Hematopoietic multipotent progenitor cell (in vitro differentiated cells): ENCODE data around the gene SYNDIG1. TPM values are rescaled to one million over a fixed set of nuclear protein-coding genes. Genes with fewer than 3 reads are reported as not detected.

Experiments
- DNase-seq, 3 donors: peaks; one replicate each; pipeline ENCODE4 v3.0.0-alpha.2; 2011 to 2015; ENCODE audit warnings: low read depth in 2 of 3, low spot score in 2 of 3
- total RNA-seq: library from RNA; depleted of rRNA; stranded (reverse); fragments of >200 nt; gene quantifications from one replicate; pipeline ENCODE4 v1.2.3, GENCODE V29; 2012

Gene SYNDIG1
- total RNA-seq, 1 donor, result under 0.01 TPM

DNA sequence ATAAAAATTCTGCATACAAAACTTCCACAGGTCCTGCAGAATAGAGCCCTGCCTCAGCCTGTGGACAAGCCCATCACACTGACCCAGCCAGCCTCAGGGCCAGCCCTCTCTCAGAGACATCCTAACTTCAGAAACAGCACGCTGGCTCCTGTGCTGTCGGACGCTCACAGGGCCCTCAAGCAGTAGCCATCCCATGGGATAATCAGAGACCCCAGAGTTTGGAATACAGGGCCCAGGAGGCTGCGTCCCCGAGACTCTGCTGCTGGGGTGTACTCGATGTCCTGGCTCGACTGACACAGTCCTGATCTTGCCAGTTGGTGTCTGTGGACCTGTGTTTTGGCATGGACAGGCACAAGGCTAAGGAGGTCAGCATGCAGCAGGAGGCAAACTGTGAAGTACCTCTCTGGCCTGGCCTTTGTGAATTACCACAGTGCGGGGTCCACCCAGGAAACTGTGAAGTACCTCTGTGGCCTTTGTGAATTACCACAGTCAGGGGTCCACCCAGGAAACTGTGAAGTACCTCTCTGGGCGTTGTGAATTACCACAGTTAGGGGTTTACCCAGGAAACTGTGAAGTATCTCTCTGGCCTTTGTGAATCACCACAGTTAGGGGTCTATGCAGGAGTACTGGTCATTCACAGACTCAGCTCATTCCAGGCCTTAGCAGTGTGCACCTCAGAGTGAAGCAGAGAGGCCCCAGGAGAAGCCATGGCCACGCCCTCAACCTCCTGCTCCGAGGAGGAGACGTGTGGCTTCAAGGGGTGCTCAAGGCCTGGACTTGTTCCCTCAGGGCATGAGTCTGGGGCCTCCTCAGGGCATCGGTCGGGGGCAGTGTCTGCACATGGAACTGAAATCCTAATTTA, 212.4 kb downstream of the SYNDIG1 start:
- no peak for DNase-seq

DNA sequence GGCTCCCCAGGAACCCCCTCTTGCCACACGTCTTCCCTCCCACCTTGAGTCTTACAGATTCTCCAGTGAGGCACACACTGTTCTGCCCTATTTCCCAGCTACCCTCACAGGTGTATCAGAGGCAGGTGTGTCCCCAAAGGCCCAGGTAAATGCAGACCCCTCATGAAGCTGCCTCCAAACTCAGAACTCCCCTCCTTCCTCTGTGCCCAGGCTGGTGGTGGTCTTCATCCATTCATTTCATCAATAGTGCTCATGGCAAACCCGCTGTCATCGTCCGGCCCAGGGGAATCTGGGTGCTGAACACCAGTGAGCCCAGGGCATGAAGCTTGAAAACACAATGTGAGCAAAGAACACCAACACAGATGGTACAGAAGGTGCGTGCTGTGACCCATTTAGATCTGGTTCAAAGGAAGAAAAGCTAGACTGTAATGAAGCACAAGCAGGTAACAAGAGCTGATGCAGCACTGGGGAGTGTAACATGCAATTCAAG, 213.1 kb downstream of the SYNDIG1 start:
- no peak for DNase-seq

DNA sequence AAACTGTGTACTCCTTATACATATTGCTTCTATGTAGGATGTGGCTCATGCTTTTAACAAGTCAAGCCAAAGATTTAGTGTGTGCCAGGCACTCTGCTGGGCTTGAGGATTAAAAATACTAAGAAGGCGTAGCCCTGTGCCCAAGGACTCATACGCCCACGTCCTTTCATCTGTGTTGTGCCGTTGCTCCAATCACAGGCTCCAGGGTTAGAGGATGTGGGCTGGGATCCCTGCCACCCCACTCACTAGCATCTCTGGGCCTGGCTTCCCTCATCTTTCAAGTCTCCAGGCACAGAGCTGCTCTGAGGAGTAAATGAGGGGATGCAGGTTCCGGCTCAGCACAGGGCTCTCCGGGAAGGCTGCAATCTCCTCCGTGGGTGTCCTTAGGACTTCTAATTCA, 214.2 kb downstream of the SYNDIG1 start:
- no peak for DNase-seq

DNA sequence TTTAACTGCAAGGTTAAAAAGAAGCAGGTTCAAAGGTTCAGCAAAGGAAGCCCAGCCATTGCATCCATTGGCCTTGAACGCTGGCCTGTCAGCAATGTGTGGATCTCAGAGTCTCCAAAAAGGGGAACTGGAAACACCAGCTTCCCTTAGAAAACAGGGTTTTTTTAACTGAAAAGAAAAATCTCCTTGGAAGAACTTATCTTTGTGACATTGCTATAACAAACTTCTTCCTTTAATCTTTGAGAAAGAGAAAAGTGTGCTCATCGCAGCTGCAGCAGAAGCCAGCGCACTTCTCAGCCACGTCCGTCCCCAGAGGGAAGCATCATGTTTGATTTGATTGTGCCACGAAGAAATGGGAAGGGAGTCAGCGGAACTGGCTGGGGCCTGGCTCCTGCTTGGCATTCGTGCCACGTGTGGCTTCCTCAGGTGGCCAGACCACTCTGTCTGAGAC, 215.0 kb downstream of the SYNDIG1 start:
- peak in 2 of 3 donors; percentile 53 to 89 for DNase-seq

DNA sequence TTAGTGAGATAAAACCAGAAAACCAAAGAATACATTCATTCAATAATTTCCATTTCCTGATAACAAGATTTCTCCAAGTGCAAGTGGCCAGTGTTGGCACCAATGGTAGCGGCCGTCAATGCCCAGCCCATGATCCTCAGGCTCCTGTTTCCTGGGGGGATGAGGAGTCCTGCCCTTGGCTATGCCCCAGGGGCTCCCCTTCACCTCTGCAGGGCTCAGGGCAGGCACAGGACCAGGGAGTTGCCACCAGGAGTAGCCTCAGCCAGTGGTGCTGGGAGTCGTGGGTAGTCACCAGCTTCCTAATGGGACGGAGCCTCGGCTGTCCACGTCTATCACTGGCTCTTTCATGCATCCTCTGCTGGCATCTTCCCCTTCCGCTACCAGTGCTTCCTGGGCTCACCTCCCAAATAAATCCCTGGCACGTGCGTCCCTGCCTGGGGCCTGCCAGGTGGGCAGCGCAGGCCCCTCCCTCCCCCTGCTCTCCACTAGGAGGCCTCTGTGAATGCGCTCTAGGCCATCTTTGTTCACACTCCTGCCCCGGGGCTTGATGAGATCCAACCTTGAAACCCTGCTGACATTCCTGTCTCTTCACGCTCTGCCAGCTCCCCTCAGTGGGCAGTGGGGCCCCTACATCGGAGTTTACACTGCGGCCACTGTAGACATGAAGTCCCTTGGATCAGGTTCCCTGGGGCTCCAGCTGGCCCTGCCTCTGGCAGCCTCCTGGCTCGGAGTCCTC, 215.7 kb downstream of the SYNDIG1 start:
- no peak for DNase-seq

DNA sequence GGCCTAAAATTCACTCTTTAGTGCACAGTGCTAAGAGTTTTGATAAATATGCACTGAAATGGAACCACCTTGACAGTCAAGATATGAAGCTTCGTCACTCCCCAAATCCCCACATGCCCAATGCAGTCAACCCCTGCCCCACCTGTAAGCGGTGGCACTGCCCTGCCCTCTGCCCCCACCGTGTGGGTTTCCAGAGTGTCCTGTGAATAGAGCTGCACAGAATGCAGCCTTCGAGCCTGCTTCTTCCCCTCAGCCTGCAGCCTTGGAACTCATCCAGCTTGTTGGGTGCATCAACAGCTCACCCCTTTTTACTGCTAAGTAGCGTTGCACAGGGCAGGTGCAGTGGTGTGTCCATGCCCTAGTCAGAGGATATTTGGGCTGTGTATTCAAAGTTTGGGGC, 216.3 kb downstream of the SYNDIG1 start:
- DNase-seq, result no peak

DNA sequence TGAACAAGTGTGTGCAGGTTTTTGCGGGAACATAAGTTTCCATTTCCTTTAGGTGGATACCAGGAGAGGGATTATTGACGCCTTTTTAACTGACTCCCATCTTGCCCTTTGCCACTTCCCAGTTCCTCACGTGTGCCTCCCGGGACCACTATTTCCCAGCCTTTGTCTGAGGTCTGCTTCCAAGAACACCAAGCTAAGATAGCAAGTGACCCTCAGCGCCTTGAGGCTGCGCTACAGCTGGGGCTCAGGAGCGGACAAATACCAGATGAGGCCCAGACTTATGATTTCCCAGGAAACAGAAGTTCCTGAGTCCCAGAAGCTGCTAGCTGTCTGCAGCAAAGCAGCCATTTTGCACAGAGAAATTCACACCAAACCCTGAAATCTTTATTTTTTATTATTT, 216.7 kb downstream of the SYNDIG1 start:
- DNase-seq, result no peak

DNA sequence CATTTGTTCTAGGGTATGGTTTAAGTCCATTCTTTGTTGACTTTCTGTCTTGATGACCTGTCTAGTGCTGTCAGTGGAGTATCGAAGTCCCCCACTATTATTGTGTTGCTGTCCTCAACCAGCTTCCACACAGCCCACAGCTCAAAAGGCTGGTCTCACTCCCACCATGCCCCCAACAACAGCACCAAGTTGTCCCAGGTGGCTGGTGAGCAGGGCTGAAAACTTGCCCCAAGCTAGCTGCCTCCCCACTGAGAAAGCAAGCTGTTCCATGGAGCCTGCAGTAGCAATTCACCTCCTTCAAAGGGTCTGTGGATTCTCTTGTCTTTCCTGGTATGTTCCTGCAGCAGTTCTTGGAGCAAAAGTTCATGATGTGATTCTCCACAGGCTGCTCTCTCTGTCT, 221.0 kb downstream of the SYNDIG1 start:
- no peak for DNase-seq

DNA sequence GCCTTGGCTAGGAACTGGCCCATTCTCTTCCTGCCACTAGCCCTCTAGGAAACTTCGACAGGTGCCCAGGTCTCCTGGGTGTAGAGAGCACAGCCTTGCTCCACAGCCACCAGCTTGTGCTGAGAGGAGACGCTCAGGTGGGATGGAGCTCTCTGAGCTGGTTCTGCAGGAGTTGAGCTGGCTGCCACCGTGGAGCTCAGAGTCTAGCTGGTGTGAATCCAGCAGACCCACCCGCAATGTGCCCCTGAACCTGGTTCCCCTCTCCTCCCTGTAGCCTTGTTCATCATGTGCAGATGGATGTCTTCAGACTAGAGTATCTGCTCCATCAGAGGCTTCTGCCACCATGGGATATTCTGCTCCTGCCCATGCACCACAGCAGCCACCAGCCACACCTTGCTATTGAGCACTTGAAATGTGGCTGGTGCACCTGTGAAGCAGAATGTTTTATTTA, 222.5 kb downstream of the SYNDIG1 start:
- DNase-seq, result no peak

DNA sequence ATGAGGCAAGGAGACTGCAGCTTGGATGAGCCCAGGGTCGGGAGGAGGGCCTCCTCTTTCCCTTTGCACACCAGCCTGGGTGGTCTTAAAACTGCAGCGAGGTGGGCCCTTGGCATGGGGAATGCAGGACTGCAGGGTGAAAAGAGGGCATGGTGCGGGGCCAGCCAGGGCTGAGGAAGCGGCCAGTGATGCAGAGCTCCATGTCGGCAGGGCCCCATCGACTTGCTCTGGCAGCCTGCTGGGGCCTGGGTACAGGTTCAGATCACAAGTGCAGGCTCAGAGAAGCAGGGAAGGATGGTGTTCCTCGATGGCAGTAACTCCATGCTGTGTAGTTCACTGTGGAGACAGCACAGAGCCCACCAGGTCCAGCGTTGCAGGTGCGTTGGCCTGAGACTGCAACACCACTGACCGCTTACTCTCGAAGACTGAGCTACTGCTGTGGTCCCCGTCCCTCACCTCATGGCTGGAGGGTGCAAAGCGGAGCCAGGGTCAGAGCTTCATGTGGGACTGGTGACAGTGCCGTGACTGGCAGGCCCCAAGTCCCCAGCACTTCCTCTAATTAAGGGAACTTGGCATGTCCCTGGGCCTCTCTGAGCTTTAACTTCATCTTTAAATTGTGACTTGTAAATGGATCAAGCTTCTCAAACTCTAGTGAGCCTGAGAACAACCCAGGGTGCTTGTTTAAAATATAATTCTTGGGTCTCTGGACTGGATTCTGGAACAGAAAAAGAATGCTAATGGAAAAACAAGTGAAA, 223.2 kb downstream of the SYNDIG1 start:
- DNase-seq, result peak in 1 of 3 donors; percentile 60

DNA sequence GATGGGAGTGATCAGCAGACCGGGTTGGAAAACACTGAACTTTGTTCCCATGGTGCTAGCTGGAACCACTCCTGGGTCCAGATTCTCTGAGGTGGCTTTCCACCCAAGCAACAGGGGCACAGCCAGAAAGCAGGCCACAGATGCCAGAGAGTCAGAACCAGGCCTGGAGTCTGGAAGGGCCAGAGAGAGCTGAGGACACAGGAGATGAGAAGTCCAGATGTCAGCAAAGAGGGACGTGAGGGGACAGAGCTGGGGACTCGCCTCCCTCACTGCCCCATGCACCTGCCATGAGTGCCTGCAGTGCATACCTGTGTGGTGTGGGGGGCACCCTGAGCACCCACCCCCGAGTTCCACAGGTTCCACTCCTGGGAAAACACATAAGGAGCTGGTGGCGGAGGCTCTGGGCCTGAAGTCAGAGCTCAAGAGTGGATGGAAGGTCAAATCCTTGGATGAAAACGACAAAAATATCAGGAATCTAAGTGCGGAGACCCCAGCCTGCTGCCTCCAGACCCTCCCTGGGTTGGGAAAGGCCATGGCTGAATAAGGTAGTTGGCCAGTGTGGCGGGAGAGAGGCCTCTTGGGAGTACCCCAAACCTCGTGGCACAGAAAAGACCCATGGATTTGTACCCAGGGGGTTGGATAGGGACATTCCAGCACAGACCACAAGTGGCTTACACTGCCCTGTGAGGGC, 224.2 kb downstream of the SYNDIG1 start:
- DNase-seq, result no peak

DNA sequence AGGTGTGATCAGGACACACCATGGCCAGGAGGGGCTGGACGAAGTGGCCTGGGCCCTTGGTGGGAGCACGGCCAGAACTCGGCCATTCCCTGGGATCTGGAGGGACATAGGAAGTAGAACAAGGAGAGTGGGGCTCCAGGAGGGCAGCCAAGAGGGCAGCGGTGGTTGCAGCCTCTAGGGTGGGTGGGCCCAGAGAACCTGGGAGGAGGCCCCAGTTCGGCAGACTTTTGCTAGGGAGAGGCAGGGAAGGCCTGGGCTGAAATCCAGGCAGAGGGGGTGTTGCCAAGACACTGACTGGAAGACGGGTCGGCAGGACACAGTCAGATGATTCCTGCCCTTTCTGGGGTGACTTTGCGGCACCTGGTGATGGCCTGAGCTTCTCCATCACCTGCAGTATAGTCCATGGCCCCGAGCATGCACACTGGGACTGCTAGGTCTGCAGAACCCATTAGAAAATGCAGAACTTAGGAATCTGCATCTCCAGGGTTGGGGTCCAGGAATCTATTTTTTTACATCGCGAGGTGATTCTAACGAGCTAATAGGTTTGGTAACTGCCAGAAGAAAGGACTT, 224.8 kb downstream of the SYNDIG1 start:
- no peak for DNase-seq

DNA sequence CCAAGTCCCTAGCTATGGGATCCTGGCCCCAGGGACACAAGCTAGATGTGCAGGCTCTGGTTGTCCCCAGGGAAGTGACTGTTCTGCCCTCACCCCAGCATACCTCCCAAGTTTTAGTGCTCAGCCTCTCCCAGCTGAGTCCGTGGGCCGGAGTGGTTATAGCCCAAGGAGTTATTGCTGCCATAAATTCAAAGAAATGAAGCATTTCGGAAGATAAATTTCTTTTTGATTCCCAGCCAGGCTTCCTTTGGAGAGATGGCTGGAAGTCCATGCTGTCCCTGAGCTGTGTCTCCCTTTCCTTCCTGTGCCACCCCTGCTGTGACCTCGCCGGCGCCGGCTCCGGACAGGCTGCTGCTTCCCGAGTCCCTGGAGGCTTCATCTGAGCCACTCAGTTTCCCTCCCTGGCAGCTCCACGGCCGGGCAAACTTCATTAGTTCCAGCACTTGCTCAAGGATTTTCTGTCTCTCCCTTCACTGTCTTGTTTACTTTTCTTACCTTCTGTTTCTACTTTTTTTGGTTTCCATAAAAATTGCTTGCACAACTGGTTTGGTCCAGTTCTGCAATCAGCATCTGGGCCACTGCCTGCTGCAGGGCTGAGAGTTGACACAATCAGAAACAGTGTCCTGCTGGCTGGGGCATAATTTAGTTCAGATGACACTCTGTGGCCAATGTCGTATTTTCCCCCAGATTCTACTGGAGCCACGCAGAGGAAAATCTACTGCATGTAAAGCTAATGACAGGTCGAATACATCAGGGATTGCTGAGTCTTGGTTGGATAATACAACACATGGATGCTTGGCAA, 225.5 kb downstream of the SYNDIG1 start:
- no peak for DNase-seq

DNA sequence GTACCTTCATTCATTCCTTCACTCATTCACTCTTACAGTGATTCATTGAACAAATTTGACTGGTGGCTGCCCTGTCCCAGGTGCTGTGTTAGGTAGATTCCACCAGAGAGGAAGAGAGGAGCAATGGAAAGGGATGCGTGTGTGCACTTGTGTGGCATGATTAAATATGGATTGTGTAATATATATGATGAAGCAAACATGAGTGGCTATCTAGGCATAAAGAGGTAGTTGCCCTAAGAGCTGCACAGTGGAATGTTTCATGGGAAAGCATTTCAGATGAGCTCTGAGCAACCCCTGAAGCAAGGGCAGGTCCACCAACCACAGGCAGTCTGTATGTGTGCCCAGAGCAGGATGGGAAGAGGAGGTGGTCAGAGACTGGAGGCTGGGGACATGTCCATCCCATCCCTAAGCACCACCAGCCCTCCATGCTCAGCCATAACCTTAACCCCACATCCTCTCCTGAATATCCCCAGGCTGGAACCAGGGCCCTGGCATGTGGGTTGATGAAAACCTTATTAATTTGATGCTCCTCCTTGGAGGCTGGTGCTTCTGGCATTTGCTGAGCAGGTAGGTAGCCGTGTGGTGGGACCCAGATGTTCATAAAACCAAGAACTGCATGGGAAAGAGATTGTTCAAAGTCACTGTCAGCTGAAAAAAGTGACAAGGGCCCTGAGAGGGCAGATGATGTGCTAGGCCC, 226.2 kb downstream of the SYNDIG1 start:
- no peak for DNase-seq

DNA sequence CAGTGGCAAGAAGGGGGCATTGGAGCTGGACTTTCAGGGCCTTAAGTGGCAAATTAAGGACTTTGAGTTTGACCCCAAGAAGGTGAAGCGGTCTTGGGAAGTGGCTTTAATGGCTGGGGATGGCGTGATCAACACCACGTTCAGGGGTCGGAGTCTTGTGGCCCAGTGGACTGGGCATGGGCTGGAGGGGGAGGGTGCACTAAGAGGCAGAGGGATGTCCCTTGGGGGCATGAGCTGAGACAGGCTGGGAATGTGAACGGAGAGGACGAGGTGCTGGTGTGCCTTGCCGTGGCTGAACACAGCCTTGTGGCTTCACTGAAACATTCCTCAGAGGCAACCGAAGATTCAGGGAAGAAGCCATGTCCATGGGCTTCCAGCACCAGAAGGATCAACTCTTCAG, 227.0 kb downstream of the SYNDIG1 start:
- DNase-seq, result no peak

DNA sequence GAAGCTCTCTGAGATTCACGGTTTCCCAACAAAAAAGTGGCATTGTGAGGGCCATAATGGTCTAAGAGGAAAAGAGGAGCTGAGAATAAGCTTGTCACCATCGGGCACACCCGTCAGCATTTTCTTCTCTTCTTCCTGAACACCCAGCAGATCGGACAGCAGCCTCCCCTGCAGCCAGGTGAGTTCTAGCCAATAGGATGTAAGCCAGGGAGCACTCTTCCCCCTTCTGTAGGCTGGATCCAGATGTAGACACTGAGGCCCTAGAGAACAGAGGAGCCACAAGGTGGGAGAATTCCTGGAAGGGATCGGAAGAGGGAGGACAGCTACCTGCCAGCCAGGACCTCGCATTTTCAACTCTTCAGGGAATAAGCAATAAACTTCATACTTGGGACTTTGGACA, 228.0 kb downstream of the SYNDIG1 start:
- no peak for DNase-seq

DNA sequence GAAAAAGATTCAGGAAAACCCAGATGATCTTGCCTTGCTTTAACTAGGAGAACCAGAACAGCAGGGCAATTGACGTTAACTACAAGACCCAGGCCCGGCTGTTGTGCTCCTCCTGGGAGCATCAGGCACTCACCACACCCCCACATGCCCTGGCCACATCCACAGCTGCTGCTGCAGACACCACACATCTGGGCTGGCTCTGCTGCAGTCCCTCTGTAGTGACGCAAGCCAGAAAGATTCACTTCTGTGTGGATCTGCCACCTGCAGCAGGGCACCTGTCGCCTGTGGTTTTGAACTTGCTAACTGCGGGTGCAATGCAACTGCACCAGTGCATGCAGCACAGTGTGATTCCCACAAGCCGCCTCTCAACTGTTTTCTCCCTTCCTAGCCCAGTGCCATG, 228.8 kb downstream of the SYNDIG1 start:
- DNase-seq, result no peak

DNA sequence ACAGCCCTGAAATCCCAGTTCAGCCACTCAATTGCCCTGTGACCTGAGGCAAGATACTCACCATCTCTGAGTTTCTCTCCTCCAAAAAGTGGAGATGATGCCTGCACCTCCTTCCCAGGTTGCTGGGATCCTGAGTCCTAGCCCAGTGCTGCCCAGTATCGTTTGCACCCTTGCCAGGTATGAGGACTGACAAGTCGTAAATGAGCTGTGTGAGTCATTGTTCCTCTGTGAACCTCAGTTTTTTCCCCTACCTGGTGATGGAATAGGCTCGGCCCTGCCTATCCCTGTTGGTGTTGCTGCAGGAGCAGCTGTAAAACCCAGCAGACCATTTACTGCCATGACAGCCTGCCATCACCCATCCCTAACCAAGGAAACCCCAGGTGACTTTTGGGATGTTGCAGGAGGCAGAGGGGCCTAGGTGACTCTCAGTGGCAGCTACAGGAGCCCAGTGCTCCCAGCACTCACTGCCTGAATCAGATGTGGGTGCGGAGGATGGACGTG, 229.3 kb downstream of the SYNDIG1 start:
- no peak for DNase-seq
